ENCODE measurements around the gene POLR1C.
A peak's percentile ranks its signal among the peaks of the same experiment; 100 is the strongest.

POLR1C gene

DNA sequence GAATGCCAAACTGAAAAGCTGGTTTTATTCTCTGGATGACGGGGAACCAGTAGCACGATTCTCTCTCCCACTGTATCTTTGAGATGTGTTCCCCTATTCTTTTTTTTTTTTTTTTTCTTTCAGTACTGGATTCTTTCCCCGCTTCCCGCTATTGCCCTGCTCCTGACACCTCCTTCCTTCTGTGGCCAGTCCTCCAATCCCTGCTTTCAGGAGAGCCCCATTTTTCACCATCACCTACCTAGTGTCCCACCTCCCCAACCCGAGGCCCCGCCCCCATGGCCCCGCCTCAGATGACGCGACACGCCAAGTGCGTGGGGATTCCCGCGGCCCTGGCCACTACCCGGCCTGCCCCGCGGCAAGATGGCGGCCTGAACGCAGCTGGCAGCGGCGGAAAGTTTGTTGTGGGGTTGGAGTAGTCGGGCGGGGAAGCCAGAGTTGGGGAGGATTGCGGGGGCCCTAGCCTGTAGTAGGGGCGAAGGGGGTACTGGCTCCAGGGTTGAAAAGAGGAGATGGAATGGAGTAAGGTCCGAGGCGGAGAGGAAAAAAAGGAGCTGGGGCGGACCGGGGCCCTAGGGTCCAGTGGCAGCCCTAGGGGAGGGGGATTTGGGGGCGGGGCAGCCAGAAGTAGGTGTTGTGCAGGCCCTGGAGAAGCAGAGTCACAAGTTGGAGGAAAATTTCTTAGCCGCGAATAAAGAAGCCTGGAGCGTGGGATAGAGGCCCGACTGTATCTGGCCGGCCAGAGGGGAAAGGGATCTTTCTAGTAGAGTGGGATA, 39.5 kb upstream of the POLR1C start, which contains the start of gene TJAP1:
Gene TJAP1 (plus strand): TSS at position 336 of the 773 bp plus-strand sequence. CDS start 21,432 bp downstream, outside the sequence.
- TF ChIP-seq, protein P1, sequence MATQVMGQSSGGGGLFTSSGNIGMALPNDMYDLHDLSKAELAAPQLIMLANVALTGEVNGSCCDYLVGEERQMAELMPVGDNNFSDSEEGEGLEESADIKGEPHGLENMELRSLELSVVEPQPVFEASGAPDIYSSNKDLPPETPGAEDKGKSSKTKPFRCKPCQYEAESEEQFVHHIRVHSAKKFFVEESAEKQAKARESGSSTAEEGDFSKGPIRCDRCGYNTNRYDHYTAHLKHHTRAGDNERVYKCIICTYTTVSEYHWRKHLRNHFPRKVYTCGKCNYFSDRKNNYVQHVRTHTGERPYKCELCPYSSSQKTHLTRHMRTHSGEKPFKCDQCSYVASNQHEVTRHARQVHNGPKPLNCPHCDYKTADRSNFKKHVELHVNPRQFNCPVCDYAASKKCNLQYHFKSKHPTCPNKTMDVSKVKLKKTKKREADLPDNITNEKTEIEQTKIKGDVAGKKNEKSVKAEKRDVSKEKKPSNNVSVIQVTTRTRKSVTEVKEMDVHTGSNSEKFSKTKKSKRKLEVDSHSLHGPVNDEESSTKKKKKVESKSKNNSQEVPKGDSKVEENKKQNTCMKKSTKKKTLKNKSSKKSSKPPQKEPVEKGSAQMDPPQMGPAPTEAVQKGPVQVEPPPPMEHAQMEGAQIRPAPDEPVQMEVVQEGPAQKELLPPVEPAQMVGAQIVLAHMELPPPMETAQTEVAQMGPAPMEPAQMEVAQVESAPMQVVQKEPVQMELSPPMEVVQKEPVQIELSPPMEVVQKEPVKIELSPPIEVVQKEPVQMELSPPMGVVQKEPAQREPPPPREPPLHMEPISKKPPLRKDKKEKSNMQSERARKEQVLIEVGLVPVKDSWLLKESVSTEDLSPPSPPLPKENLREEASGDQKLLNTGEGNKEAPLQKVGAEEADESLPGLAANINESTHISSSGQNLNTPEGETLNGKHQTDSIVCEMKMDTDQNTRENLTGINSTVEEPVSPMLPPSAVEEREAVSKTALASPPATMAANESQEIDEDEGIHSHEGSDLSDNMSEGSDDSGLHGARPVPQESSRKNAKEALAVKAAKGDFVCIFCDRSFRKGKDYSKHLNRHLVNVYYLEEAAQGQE (IDR thresholded peaks at IDR 0.05; ENCODE audit: insufficient read depth in 1 of 2, low read depth in 2 of 2, low read length in 2 of 2), result 0 out of 4 replicates have a peak, but pooled peaks of 1 of the 2 experiments have one; percentile 40
- peak; percentile 40 for TF ChIP-seq FOXP2 (optimal IDR thresholded peaks at IDR 0.05; ENCODE audit: borderline replicate concordance, extremely low read depth, extremely low read length, insufficient read depth)
- peak; percentile 95 for TF ChIP-seq TAF1 (IDR thresholded peaks at IDR 0.05; ENCODE audit: borderline replicate concordance, insufficient read depth, low read length)
- peak; percentile 93; the same call in 1 of the 2 replicates for TF ChIP-seq SIN3A (IDR thresholded peaks at IDR 0.05; ENCODE audit: borderline replicate concordance, insufficient read depth, low read length)
- TF ChIP-seq POLR2AphosphoS5 (IDR thresholded peaks at IDR 0.05; ENCODE audit: low read depth, low read length), result peak; percentile 99

DNA sequence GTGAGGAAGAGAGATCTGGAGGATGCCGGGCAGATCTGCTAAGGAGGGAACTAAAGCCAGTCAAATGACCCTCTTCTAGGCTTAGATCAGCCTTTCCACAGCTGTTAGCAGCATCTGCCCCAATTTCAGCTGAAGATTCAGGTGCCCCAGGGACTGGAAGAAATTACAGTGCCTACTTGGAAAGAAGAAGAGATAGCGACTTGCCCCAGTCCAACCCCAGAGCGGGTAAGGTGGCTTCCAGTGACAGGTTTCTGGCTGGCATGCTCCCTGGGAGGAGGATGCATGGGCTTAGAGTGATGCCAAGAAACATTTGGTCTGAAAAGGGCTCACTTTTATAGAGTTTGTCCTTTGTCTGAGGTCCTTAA, 38.9 kb upstream of the POLR1C start:
- TF ChIP-seq SIN3A (IDR thresholded peaks at IDR 0.05; ENCODE audit: borderline replicate concordance, insufficient read depth, low read length), result no peak

DNA sequence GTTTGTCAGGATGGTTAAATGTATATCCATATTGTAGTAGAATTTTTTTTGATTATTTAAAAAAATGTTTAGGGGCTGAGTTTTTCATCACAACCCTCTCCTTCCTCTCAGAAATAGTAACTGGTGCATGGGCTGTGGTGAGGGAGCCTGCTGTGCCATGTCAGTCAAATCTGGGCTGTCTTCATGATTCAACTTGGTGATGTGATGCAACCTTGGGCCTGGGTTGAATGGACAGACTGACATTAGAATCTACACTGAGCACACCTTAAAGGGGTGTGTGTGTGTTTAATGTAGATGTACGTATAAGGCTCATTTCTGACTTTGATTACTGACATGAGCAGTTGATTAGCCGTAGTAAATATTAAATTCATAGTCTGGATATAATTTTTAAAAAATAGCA, 35.8 kb upstream of the POLR1C start:
- TF ChIP-seq SIN3A (IDR thresholded peaks at IDR 0.05; ENCODE audit: borderline replicate concordance, insufficient read depth, low read length) (no peak), POLR2AphosphoS5 (IDR thresholded peaks at IDR 0.05; ENCODE audit: low read depth, low read length) (no peak), TAF1 (IDR thresholded peaks at IDR 0.05; ENCODE audit: borderline replicate concordance, insufficient read depth, low read length) (no peak), FOXP2 (optimal IDR thresholded peaks at IDR 0.05; ENCODE audit: borderline replicate concordance, extremely low read depth, extremely low read length, insufficient read depth) (no peak)
- TF ChIP-seq, protein P1 (IDR thresholded peaks at IDR 0.05; ENCODE audit: insufficient read depth in 1 of 2, low read depth in 2 of 2, low read length in 2 of 2), result no peak

DNA sequence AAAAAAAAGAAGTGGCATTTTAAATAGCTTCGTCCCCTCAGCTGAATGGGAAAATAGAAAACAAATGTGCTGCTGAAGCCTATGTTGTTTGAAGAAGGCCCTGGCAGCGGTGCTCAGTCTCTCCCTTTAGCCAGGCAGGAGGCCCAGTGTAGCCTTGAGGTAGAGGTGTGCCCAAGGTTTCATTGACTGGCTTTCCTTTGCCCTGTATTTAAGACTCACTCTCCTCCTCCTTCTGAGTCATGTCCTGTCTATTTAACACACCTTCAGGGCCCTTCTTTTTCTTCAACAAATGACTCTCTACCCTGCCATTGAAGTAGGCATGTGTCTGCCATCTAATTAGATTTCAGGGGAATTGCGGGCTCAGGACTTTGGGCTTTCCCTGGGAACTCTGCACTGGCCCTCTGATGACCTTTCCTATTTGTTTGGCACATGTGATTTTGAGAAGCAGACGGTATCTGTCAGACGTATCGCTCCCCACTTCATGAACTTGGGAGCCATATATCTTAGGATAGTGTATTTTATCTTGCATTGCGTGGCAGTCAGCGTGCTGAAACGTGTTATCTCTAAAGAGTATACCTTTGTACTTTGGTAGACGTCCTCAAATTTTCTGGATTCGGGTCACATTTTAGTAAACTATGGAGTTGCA, 35.2 kb upstream of the POLR1C start:
- no peak for TF ChIP-seq POLR2AphosphoS5 (IDR thresholded peaks at IDR 0.05; ENCODE audit: low read depth, low read length)
- TF ChIP-seq, protein P1 (IDR thresholded peaks at IDR 0.05; ENCODE audit: insufficient read depth in 1 of 2, low read depth in 2 of 2, low read length in 2 of 2), result no peak
- TF ChIP-seq SIN3A (IDR thresholded peaks at IDR 0.05; ENCODE audit: borderline replicate concordance, insufficient read depth, low read length), result no peak
- no peak for TF ChIP-seq TAF1 (IDR thresholded peaks at IDR 0.05; ENCODE audit: borderline replicate concordance, insufficient read depth, low read length)
- no peak for TF ChIP-seq FOXP2 (optimal IDR thresholded peaks at IDR 0.05; ENCODE audit: borderline replicate concordance, extremely low read depth, extremely low read length, insufficient read depth)

DNA sequence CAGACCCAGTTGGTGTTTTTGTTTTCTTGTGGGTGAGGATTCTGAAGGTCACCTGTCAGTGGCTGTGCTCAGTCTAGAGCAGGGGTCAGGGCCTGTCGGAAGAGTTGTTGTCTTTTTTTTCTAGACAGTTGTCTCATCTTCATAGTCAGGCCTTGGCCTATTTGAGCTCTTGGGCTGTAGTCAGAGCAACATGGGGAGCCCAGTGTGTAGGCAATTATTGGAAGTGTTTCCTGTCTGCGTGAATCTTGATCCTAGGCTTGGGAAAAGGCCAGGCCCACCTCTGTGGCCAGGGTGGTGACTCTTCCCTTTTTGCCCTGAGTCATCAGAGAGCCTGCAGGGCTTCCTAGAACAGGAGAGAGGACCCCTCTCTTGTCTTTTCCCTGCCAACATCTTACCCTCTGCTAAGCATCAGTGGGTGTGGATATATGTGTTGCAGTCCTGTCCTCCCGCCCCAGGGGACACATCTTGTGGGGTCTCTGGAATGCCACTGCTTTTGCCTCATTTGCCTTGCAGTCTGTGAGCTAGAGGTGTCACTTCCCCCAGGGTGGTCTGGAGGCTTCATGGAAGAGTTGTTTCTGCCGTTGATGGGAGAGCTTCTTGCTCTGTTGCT, 28.1 kb upstream of the POLR1C start:
- no peak for TF ChIP-seq TAF1 (IDR thresholded peaks at IDR 0.05; ENCODE audit: borderline replicate concordance, insufficient read depth, low read length)
- no peak for TF ChIP-seq SIN3A (IDR thresholded peaks at IDR 0.05; ENCODE audit: borderline replicate concordance, insufficient read depth, low read length)
- no peak for TF ChIP-seq FOXP2 (optimal IDR thresholded peaks at IDR 0.05; ENCODE audit: borderline replicate concordance, extremely low read depth, extremely low read length, insufficient read depth)
- no peak for TF ChIP-seq POLR2AphosphoS5 (IDR thresholded peaks at IDR 0.05; ENCODE audit: low read depth, low read length)
- TF ChIP-seq, protein P1 (IDR thresholded peaks at IDR 0.05; ENCODE audit: insufficient read depth in 1 of 2, low read depth in 2 of 2, low read length in 2 of 2), result no peak

All from PFSK-1 (cell line).